ENCODE measurements around the gene BTBD9. TPM values are rescaled to one million over a fixed set of nuclear protein-coding genes. Genes with fewer than 3 reads are reported as not detected.

Gene BTBD9
- total RNA-seq, 1 experiment from 2014 or later, result 4.3 TPM

DNA sequence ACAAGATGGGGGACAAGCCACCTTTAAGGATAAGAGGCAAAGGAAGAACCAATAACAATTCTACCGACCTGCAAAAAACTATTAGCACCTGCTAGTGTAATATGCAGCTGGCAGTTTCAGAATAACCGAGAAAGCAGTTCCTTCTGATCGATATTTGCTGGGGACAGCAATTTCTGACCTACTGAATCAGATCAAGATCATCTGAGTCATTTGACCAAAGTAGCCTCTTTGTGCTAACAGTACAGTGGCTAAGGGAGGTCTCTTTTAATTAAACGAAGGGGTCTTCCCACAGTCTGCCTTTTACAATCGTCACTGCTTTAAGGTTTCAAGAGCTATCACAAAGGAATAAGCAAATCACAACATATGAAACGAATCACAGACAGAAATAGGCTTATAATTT lies 318.9 kb downstream of the BTBD9 start:
- no peaks in the 10 kb centered on the region for H3K36me3 ChIP-seq (ENCODE audit: low read depth, low read length)
- H4K20me1 ChIP-seq (ENCODE audit: low read length), result no peaks in the 10 kb centered on the region
- H3K27me3 ChIP-seq (ENCODE audit: low read length), result no peaks in the 10 kb centered on the region
- no peaks in the 10 kb centered on the region for H3K9me3 ChIP-seq (ENCODE audit: low read length)
- H3K79me2 ChIP-seq (ENCODE audit: low read length), result no peaks in the 10 kb centered on the region
- no peak overlapping the region for H3K4me3 ChIP-seq (ENCODE audit: low read length)
- H2AFZ ChIP-seq (ENCODE audit: low read length), result no peak overlapping the region
- H3K9me2 ChIP-seq (replicated peaks; ENCODE audit: low read length), result no peaks in the 10 kb centered on the region
- H3F3A ChIP-seq (ENCODE audit: low read length, unreplicated experiment), result no peaks in the 10 kb centered on the region
- ATAC-seq (no peak), DNase-seq (no peak)
- peaks cover 8% of the 10 kb centered on the region for H3K4me1 ChIP-seq (ENCODE audit: insufficient read depth, low read length)
- TF ChIP-seq EZH2phosphoT487 (IDR thresholded peaks at IDR 0.05; ENCODE audit: borderline replicate concordance, low read length), result no peak
- no peak for TF ChIP-seq CTCF (conservative IDR thresholded peaks at IDR 0.05; ENCODE audit: low read depth, low read length)
- TF ChIP-seq EZH2 (IDR thresholded peaks at IDR 0.05; ENCODE audit: low read length, unreplicated experiment), result no peak
- H3K27ac ChIP-seq (ENCODE audit: low read length), result no peak overlapping the region
- no peak overlapping the region for H3K4me2 ChIP-seq (ENCODE audit: low read length)
- no peak overlapping the region for H3K9ac ChIP-seq (ENCODE audit: low read length)
- no TSS peak for BruUV-seq (replicated peaks)
- intact Hi-C loops (cut with micrococcal nuclease), result loop anchor here (2.0 kb wide), 1 partner anchor 14 kb away; no protein-coding TSS in a partner anchor
- ChIA-PET POLR2A (ENCODE audit: unreplicated experiment) (no interaction called here), CTCF (no interaction called here)

GRCh38 chr6:38320358-38320757 lies 319.4 kb downstream of the BTBD9 start:
- no peak for ATAC-seq
- Histone ChIP-seq H3K79me2 (ENCODE audit: low read length) (no peaks in the 10 kb centered on the region), H2AFZ (ENCODE audit: low read length) (no peak overlapping the region), H4K20me1 (ENCODE audit: low read length) (no peaks in the 10 kb centered on the region), H3K9ac (ENCODE audit: low read length) (no peak overlapping the region), H3K9me2 (replicated peaks; ENCODE audit: low read length) (no peaks in the 10 kb centered on the region), H3K9me3 (ENCODE audit: low read length) (no peaks in the 10 kb centered on the region), H3K4me2 (ENCODE audit: low read length) (no peak overlapping the region), H3K36me3 (ENCODE audit: low read depth, low read length) (no peaks in the 10 kb centered on the region), H3K4me3 (ENCODE audit: low read length) (no peak overlapping the region), H3K27ac (ENCODE audit: low read length) (no peak overlapping the region), H3K27me3 (ENCODE audit: low read length) (no peaks in the 10 kb centered on the region), H3K4me1 (ENCODE audit: insufficient read depth, low read length) (peaks cover 8% of the 10 kb centered on the region), H3F3A (ENCODE audit: low read length, unreplicated experiment) (no peaks in the 10 kb centered on the region)
- intact Hi-C loops (cut with micrococcal nuclease), result loop anchor here (2.0 kb wide), 1 partner anchor 14 kb away; no protein-coding TSS in a partner anchor
- BruUV-seq (replicated peaks), result no TSS peak
- TF ChIP-seq EZH2phosphoT487 (IDR thresholded peaks at IDR 0.05; ENCODE audit: borderline replicate concordance, low read length) (no peak), EZH2 (IDR thresholded peaks at IDR 0.05; ENCODE audit: low read length, unreplicated experiment) (no peak), CTCF (conservative IDR thresholded peaks at IDR 0.05; ENCODE audit: low read depth, low read length) (no peak)
- ChIA-PET CTCF (no interaction called here), POLR2A (ENCODE audit: unreplicated experiment) (no interaction called here)
- no peak for DNase-seq

DNA sequence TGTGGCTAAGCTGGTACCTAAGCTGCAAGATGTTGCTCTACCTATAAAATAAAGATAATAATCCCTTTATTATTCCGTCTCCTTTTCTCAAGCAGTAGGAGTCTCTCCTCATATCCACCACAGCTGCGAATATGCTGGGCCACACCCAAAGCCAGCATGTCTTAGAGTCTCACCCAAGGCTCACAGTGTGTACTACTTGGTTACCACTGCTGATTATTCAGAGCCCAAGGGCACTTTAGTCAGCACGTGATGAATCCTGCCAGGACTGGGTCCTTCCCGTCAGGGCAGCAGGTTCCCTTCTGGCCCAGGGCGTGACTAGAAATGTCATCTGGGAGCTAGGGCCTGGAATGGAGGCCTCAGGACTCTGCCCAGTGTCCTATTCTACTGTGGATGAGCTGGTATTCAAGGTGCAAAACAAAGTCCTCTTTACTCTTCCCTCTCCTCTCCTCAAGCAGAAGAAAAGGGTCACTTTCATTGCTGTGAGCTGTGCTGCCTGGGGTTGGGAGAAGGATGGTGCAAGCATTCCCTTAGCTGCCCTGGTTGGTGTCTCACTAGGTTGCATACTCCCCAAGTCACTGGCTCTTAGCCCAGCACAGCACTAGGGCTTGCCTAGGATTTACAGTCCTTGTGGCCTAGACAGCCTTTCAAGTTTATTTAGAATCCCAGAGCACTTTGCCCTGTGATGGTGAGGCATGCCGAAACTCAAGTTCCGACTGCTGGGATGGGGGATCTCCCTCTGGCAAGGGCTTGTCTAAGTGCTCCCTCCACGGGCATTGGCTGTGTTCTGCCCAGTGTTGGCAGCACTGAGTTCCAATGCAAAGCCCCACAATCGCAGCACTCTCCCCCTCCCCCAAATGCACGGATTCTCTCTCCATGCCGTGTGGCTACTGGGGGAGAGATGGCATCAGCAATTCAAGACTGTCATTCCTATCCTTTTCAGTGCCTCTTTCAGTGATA lies 320.2 kb downstream of the BTBD9 start:
- H3K9ac ChIP-seq (ENCODE audit: low read length), result no peak overlapping the region
- DNase-seq (peak; percentile 22), ATAC-seq (peak; percentile 15; the same call in 1 of the 2 replicates)
- no peaks in the 10 kb centered on the region for H3K9me3 ChIP-seq (ENCODE audit: low read length)
- CTCF ChIA-PET, result no interaction called here
- intact Hi-C loops (cut with micrococcal nuclease), result loop anchor here (2.0 kb wide), 1 partner anchor 13 kb away; no protein-coding TSS in a partner anchor
- POLR2A ChIA-PET (ENCODE audit: unreplicated experiment), result no interaction called here
- H3K79me2 ChIP-seq (ENCODE audit: low read length), result no peaks in the 10 kb centered on the region
- no peaks in the 10 kb centered on the region for H3F3A ChIP-seq (ENCODE audit: low read length, unreplicated experiment)
- H3K4me1 ChIP-seq (ENCODE audit: insufficient read depth, low read length), result peaks cover 8% of the 10 kb centered on the region
- H3K9me2 ChIP-seq (replicated peaks; ENCODE audit: low read length), result no peaks in the 10 kb centered on the region
- H3K36me3 ChIP-seq (ENCODE audit: low read depth, low read length), result no peaks in the 10 kb centered on the region
- no peak overlapping the region for H3K4me2 ChIP-seq (ENCODE audit: low read length)
- H4K20me1 ChIP-seq (ENCODE audit: low read length), result no peaks in the 10 kb centered on the region
- no peak overlapping the region for H2AFZ ChIP-seq (ENCODE audit: low read length)
- no peaks in the 10 kb centered on the region for H3K27me3 ChIP-seq (ENCODE audit: low read length)
- H3K4me3 ChIP-seq (ENCODE audit: low read length), result no peak overlapping the region
- BruUV-seq (replicated peaks), result no TSS peak
- no peak overlapping the region for H3K27ac ChIP-seq (ENCODE audit: low read length)
- TF ChIP-seq CTCF (conservative IDR thresholded peaks at IDR 0.05; ENCODE audit: low read depth, low read length), result no peak
- TF ChIP-seq EZH2phosphoT487 (IDR thresholded peaks at IDR 0.05; ENCODE audit: borderline replicate concordance, low read length), result no peak
- TF ChIP-seq EZH2 (IDR thresholded peaks at IDR 0.05; ENCODE audit: low read length, unreplicated experiment), result no peak

Data from PC-3 (cell line).